GM19238 (cell line): ENCODE measurements around the gene IFRD2.
"Not testable (repeated sequence)": the region's sequence is repeated elsewhere in the genome, so short reads cannot be mapped to it uniquely, and the experiment has no call there.

ENCODE experiments used
- DNase-seq: peaks from one replicate; pipeline ENCODE4 v3.0.0; 2011; ENCODE audit warnings: low spot score; ENCODE audit not compliant: insufficient read length

Gene IFRD2

DNA sequence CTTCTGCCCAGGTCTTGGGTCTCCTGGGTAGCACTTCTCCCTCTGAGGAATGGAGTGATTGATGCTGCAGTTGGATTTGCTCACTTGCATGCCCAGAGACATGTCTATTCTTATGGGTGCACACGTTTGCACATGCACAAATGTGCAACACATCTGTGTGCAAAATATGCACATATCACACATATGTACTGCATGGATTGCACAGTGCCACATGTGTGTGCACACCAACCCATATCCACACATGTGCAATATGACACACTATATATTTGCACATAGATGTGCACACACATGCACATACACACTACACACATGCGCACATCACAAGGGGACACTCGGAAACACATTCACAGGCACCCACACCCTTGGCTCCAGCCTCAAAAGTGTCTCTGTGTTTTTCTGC, 24.0 kb downstream of the IFRD2 start:
- no peak for DNase-seq

DNA sequence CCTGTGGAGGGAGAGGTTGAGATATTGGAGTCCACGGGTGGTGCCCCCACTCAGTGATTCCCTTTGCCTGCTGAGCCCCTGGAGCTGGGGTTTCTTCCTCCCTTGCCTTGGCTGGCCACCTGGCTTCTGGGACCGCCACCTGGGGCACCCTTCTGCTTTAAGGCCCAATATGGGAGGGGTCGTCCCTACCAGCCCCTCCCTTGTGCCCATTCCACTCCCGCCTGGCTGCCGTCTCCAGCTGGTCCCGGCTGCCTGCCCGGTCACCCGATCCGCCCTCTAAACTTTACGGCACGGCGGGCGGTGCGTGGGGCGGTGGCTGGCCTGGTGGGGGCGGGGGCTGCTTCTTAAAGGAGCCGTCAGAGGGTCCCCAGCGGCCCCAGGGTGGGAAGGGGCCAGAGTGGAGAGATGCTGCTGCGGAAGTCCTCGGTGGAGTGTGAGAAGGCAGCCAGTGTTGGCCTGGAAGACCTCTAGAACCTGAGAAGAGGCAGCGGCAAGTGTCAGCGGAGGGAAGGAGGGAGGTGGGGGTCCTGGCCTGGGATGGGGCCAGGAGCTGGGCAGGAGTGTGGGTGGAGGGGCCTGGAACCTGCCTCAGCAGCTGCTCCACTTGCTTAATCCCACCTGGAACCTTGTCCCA, 24.8 kb downstream of the IFRD2 start:
- no peak for DNase-seq

DNA sequence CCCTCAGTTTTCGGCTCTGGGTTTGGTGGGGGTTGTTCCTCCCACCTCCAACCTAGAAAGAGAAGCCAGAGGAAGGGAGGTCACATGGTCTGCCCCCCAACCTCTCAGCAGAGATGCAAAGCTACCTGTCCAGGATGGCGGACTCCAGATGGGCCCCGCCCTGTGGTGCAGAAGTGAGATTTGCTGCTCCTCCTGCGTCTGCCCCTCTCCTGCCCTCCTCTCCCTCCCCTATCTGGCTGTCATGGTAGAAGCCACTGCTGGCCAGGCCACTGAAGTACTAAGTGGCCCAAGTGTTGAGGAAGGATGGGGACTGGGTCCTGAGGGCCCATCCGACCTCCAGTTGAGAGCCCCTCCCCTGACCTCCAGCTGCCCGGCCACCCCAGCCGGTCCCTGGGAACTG, 25.4 kb downstream of the IFRD2 start:
- no peak for DNase-seq

DNA sequence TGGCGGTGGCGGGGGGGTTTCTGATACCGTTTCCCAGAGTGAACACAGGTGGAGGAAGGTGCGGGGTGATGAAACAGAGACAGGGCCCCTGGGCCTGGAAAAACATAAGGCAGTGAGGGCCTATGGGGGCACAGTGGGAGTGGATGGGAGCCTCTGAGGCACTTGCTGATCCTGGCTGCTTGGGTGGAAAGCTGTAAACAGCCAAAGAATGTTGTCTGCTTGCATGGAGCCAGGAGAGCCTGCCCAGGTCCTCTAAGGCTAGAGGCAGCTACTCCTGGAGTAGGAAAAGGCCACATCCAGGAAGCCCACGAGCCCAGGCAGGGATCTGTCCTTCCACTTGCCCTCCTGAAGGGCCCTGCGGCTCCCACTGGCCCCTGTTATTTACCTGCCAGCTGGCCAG, 26.2 kb downstream of the IFRD2 start:
- DNase-seq = no peak

DNA sequence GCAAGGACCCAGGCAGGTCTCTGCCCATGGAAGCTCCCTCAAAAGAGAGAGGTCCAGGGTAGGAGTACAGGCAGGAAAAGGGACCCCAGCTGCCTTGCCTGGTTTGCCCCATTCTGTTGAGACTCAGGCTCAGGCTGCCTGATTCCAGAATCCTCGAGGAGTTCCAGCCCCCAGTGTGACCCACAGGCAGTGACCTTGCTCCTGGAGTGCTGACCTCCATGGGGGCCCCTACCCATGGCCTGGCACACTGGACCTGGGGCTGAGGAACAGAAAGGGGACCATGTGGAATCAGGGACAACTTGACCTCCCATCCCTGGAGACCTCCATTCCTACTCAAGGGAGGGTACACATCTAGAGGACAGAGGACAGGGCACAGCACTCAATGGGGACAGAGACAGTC, 26.7 kb downstream of the IFRD2 start:
- DNase-seq = no peak

DNA sequence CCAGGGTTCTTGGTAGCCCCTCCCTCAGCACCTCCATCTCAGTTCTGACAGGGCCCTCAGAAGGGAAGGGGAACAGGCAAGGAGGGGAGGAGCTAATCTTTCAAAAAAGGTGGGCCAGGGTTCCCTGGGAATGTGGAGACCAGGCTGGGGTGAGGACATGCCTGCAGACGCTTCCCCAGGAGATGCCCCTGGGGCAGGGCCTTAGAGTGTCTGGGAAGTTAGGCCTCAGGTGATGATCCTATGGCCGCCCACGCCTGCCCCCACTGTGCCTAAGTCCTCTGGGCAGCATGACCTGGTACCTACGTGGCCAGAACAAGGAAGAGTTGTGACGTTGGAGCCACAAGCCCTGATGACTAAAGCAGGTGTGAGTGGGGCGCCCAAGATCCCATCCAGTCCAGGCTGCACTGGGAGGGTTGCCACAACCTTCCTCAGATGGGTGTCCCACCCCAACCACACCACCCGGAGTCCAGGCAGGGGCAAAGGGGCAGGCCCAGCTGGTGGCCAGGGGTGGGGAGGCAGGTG, 27.2 kb downstream of the IFRD2 start:
- no peak for DNase-seq

DNA sequence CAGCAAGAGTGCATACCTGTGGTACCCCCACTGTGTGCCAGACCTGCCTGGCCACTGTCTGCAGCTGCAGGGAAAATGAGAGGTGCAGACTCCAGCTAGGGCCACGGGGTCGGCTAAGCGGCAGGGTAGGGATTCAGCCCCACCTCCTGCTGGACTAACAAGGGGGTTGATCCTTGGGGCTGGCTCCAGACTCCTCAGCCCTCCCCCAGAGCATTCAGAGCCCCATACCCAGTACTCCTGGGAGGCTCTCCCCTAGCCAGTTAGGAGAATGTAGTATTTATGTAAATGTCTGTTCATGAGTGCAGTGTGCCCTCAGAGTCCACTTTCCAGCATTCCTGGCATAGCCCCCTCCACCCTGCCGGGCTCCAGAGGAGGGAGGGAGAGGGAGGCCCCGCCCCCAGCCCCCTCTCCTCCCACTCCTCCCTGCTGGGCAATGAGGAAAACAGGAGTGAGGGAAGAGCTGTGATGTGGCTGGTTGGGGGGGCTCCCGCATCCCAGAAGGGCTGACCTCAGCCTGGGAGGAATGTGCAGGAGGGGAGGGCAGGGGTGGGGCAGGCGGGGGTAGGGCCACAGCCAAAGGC, 27.8 kb downstream of the IFRD2 start:
- no peak for DNase-seq

DNA sequence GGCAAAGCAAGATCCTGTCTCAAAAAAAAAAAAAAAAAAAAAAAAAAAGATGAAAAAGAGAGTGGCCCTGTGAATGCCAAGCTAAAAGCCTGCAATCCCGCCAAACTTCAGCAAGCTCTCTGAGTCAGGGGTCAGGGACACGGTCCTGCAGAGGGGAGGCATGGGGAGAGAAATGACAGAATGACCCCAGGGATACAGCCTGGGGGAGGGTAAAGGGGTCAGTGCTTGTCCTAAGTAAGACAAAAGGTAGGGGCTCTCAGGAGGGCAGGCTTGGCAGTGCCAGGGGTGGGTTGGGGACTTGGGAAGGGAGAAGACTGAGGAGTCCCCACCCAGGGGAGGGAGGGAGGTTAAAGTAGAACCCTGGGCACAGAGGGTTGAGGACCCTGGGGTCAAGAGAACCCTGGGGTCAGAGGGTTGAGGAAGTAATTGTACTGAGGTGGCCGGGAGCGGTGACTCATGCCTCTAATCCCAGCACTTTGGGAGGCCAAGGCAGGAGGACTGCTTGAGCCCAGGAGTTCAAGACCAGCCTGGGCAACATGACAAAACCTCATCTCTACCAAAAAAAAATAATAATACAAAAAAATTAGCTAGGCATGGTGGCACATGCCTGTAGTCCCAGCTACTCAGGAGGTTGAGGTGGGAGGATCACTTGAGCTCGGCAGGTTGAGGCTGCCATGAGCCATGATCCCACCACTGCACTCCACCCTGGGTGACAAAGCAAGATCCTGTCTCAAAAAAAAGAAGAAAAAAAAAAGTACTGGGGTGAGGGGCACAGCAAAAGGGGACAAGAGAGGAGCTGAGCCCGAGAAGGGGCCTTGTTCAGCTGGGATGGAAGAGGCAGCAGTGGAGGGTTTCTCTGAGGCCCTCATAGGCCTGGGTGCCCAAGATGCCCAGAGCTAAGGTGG, 28.5 kb downstream of the IFRD2 start:
- no peak for DNase-seq

DNA sequence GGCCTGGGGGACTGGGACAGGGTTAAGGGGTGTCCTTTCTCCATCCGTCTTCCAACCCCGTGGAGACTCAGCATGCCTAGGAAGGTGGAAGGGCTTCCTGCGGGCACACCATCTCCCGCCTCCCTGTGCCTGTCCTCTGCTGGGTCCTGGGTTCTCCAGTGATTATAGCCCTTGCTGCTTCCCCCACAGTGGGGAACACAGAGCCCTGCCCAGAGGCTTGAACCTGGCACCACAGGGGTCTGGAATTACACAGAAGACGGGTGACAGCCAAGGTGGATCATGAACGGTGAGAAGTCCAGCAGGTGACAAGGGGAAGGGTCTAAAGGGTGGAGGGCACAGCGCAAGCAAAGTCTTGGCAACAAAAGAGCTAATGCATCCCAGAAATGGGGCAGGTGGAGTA, 29.5 kb downstream of the IFRD2 start:
- DNase-seq = no peak

DNA sequence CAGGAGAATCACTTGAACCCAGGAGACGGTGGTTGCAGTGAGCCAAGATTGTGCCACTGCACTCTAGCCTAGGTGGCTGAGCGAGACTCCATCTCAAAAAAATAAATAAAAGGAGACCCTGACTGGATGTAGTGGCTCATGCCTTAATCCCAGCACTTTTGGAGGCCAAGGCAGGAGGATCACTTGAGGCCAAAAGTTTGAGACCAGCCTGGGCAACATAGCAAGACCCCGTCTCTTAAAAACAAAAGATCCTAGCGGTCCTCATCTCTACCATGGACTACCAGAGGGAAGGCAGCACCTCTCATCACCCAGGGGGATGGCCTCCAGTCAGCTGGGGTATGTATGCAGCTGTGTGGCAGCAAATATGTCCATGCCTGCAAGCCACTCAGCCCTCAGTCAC, 30.0 kb downstream of the IFRD2 start:
- not testable (repeated sequence) for DNase-seq

DNA sequence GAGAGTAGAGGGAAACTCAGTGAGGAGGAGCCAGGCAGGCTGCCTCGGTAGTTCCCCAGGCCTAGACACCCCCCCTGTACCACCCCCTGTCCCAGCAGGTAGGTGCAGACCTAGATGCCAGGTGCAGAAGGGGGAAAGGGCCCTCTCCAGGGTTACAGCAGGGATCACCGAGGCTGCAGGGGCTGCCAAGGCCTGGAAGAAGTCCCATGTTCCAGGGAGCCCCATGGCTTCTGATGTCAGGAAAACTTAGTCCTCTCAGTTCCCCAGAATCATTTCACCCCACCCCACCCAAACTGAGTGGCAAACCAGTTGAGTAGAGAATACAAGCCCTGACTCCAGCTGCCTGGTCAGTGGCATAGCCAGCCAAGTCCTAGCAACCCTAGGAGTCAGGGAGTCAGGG, 30.7 kb downstream of the IFRD2 start:
- DNase-seq = no peak

DNA sequence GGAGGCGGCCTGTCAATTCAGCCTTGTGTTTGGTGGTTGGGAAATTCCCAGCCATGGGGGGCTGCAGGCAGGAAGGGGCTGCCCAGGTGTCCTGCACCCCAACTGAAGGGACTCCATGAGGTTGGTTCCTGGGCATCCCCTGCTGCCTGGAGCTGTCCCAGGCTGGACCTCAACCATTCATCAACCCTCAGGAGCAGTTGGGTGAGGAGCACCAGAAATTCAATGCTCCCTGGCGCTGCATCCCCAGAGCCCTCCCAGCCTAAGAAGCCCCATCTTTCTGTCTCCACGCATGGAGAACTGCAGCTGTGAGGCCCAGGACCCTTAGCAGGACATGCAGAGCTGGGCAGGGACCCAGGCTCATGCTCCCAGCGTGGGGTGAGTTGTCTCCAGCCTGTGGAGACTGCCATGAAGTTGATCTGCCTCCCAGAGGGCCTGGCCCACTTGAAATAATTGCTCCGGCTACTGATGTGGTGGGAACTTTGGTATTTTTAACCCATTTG, 31.2 kb downstream of the IFRD2 start:
- DNase-seq = no peak

DNA sequence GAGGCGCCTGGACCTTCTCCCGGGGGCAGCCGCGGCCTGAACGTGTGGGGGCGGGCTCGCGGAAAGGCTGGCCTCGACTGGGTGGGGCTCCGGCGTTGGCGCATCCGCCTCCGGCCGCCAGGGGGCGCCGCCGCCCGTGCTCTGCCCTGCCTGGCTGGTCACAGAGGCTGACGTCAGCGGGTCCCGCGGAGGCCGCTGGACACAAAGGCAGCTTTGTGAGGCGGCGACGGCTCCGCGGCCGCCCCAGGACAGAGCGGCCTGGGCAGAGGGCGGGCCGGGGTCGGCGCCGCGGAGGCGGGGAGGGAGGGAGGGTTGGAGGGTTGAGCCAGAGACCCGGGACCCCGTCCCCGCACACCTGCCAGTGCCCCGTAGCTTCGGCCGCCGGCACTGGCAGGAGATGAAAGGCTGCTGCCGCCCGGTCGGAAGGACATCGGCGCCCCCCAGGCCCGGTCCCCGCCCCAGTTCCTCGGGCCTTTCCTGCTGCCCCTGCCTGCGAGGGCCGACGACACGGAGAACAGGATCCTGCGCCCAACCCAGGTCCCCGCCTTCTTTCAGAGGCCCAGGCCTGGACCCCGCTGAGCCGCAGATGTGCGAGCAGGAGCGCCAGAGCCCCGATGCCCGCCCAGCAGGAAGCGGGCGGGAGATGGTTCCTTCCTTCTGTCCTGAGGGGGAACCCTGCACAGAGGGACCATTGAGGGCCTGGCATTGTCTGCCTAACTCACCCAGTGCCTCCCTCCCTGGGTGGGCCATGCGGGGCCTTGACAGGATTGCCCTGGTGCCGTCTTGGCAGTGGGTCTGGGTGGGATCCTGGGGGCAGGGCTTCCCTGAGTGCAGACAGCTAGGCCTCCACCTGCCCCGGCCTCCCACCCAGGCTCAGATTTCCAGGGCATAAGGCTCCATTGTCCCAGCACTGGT, 31.9 kb downstream of the IFRD2 start:
- peak; percentile 97 for DNase-seq

DNA sequence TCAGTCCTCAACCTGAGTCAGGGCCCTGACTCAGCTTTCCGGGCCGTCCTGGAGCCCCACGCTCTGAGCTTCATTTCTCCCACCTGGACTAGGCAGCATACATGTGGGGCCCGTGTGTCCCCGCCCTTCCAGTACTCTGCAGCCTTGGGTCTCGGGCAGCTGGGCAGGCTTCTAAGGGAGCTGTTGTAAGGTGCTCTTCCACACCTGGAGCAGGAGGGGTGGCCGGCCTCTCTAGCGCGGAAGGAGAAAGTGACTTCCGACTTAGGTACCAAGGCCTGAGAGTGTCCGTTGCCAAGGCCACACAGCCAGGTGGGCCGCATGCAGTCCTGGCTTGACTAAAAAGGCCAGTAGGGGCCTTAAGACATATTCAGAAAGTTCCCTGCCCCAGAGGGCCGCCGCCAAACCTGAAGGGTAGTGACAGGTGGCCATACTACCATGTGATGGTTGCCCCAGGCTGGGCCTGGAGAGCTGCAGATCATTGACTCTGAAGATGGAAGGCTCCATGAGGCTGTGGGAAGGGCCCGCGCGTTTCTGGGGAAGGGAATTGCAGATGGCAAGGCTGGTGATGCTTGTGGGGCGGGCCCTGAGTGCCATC, 32.7 kb downstream of the IFRD2 start:
- DNase-seq = no peak

DNA sequence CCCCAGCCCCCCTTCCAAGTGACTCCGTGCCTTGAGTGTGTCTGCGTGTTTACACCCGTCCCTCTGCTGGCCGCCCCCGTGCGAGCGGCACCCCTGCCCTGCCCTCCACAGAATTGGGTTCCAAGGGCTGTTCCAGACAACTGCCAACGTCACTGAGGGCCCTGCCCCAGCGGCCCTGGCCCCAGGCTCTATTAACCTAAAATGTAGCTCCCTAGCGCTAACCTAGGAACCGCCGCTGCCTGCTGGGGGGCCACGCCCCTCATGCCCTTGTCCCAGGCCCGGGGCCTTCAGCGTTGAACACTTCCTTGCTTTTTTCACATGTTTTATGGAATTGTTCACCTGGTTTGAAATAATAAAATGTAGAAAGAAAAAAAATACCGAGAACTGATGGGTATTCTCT, 33.2 kb downstream of the IFRD2 start:
- DNase-seq = no peak

DNA sequence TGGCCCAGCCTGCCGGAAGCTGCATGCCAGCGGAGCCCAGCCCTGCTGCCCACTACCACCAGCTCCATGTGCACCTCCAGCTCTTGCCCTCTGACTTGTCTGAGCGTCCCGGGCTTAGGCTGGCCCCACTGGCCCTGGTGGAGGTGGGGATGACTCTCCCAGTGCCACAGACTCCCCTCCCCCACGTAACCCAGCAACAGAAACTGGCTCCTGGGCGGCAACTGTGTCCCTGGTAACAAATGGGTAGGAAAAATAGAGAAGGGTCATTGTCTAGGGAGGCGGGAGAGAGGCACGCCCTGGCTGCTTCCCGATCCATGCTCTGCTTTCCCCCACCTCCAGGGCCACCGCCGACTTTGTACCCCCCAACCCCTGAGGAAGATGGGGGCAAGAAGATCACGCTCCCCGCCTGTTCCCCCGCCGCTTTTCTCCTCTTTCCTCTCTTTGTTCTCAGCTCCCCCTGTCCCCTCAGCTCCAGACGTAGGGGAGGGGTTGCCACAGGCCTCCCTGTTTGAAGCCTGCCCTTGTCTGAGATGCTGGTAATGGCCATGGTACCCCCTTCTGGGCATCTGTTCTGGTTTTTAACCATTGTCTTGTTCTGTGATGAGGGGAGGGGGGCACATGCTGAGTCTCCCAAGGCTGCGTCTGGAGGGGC, 34.1 kb downstream of the IFRD2 start:
- DNase-seq = no peak

DNA sequence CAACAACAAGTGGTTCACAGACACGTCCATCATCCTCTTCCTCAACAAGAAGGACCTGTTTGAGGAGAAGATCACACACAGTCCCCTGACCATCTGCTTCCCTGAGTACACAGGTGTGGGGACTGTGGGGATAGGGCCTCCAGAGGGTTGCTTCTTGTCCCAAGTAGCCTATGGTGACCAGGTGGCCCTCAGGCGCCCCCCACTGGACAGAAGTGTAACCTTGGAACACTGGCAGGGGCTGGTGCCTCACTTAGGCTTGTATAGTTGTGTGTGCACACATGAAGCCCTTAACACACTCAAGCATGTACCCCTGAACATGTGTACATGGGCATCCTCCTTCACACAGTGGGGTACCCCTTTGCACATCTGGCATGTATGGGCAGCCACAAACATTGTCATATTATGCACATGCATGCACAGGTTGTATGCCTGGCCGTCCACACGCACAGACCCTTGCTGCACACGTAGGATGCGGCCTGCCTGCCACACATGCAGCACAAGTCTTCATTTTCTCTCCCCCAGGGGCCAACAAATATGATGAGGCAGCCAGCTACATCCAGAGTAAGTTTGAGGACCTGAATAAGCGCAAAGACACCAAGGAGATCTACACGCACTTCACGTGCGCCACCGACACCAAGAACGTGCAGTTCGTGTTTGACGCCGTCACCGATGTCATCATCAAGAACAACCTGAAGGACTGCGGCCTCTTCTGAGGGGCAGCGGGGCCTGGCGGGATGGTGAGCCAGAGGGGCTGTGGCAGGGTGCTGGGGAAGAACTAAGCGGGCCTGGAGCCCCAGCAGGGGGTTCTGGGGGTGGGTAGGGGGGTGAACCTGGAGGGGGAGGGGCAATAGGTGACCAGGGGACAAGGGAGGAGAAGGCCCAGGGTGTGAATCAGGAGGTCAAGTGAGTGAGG, 35.0 kb downstream of the IFRD2 start:
- no peak for DNase-seq

DNA sequence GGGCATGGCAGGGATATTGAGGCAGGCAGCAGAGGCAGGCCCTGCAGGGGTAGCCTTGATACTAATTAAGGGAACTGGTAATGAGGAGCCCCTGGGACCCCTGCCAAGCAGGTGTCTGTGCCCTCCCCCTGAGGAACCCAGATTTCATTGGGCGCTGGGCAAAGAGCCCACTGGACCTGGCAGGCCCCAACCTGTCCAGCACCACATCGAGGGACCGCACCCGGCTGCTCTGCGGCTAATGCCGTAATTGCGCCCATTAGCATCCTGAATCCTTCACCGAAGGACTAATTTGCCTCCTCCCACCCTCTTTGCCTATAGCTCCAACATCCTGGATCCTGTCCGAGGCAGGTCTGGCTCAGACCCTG, 37.0 kb downstream of the IFRD2 start:
- no peak for DNase-seq

DNA sequence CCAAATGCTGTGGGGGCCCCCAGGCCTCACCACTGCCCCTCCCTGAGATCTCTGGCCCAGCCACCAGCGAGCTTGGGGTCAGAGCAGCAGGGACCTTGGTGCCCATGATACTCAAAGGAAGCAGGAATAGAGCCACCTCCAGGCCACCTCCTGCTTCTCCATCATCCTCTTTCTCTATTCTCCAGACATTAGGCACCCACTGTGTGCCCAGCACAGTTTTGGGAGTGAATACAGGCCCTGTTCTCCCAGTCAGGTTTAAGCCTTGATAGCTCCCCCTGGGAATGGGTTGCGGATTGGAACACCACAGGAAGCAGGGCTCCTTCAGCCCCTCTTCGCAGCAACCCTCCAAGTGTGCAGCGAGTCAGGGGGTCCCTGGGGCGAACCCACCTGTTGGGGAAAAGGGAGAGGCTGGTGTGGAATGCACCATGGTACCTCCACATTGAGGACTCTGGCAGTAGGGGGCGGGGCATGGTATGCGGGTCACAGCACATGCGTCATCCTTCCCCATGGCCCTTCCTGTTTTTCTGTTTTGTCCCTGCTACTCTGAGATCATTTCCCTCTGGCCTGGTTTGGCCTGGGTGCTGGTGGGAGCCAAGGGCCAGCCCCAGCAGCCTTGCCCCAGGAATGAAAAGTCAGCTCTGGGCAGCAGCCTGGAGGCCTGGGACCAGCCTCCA, 37.5 kb downstream of the IFRD2 start:
- DNase-seq = no peak
